Neural crest cell (in vitro differentiated cells): ENCODE results near the gene SHISAL1. TPM values are rescaled to one million over a fixed set of nuclear protein-coding genes. Genes with fewer than 3 reads are reported as not detected.

Experiments
- DNase-seq: peaks from one replicate; pipeline ENCODE4 v3.0.0; 2021; ENCODE audit warnings: low read depth, mixed read lengths, low spot score
- H3K27ac Mint-ChIP-seq: one replicate; pipeline ENCODE4 v1.8.0; 2021; ENCODE audit warnings: mild to moderate bottlenecking, mixed read lengths; ENCODE audit not compliant: unreplicated experiment
- H3K27me3 Mint-ChIP-seq: 2 replicates; pipeline ENCODE4 v1.8.0; 2021; ENCODE audit warnings: low read depth, mild to moderate bottlenecking, mixed read lengths
- H3K36me3 Mint-ChIP-seq: 2 replicates; pipeline ENCODE4 v1.8.0; 2021; ENCODE audit warnings: low read depth, mild to moderate bottlenecking, mixed read lengths
- H3K4me1 Mint-ChIP-seq: 2 replicates; pipeline ENCODE4 v1.8.0; 2021; ENCODE audit warnings: mixed read lengths
- H3K4me3 Mint-ChIP-seq: one replicate; pipeline ENCODE4 v1.8.0; 2021; ENCODE audit warnings: mild to moderate bottlenecking, mixed read lengths
- H3K9me3 Mint-ChIP-seq: 2 replicates; pipeline ENCODE4 v1.8.0; 2021; ENCODE audit warnings: mixed read lengths
- CTCF ChIP-seq: fragments of 200-600 bp; sonication (generic); conservative IDR thresholded peaks from 2 replicates; pipeline ENCODE4 v1.5.0; 2021; ENCODE audit warnings: antibody characterized with exemption, mild to moderate bottlenecking
- long read RNA-seq: library from polyadenylated mRNA; unstranded; transcript quantifications from one replicate; pipeline ENCODE4 v2.0.0, GENCODE V29; 2020
- total RNA-seq: library from RNA; stranded (reverse); gene quantifications from 2 replicates; pipeline ENCODE4 v1.2.1, GENCODE V29; 2021

Gene SHISAL1
- 4.2 and 4.3 TPM in 2 replicates for total RNA-seq
- long read RNA-seq, partial matches to known transcripts, result 0 of 1 reads
- long read RNA-seq, other reads (novel, unspliced or antisense), result 1 of 1 reads

GRCh38 chr22:44312766-44313165 is at the start of gene SHISAL1:
TSS of gene SHISAL1 (minus strand) at chr22:44312951. CDS start at chr22:44300945, 12,006 bp downstream.
- no peak for DNase-seq
- H3K27ac Mint-ChIP-seq, result no peak within 1 kb of the TSS
- TF ChIP-seq CTCF, result no peak
- no peak within 1 kb of the TSS for H3K4me3 Mint-ChIP-seq
- H3K4me1 Mint-ChIP-seq, result no peaks in the 10 kb centered on the region
- no peaks in the 10 kb centered on the region for H3K27me3 Mint-ChIP-seq
- H3K36me3 Mint-ChIP-seq, result no peaks in the 10 kb centered on the region
- no peaks in the 10 kb centered on the region for H3K9me3 Mint-ChIP-seq

GRCh38 chr22:44361391-44362126 is 48.8 kb upstream of the SHISAL1 start:
- no peaks in the 10 kb centered on the region for H3K27me3 Mint-ChIP-seq
- peaks cover 15% of the 10 kb centered on the region for H3K4me1 Mint-ChIP-seq
- no peak overlapping the region for H3K27ac Mint-ChIP-seq
- H3K36me3 Mint-ChIP-seq, result no peaks in the 10 kb centered on the region
- TF ChIP-seq CTCF, result no peak
- no peaks in the 10 kb centered on the region for H3K9me3 Mint-ChIP-seq
- DNase-seq, result no peak
- H3K4me3 Mint-ChIP-seq, result no peak overlapping the region

- H3K9me3 Mint-ChIP-seq, result no peaks in the 10 kb centered on the region
- peaks cover 7% of the 10 kb centered on the region for H3K4me1 Mint-ChIP-seq
- no peaks in the 10 kb centered on the region for H3K27me3 Mint-ChIP-seq
- H3K36me3 Mint-ChIP-seq, result no peaks in the 10 kb centered on the region
- peak overlapping the region; percentile 83 for H3K27ac Mint-ChIP-seq
- DNase-seq, result no peak
- TF ChIP-seq CTCF, result no peak
- H3K4me3 Mint-ChIP-seq, result no peak overlapping the region
Observed at GRCh38 chr22:44360668-44361381, 48.1 kb upstream of the SHISAL1 start.

- Mint-ChIP-seq H3K27ac (peak overlapping the region; percentile 83), H3K4me1 (peaks cover 5% of the 10 kb centered on the region)
Observed at GRCh38 chr22:44360306-44360667, 47.5 kb upstream of the SHISAL1 start.

More at GRCh38 chr22:44360306-44360667, 47.5 kb upstream of the SHISAL1 start:
- Mint-ChIP-seq H3K27me3 (no peaks in the 10 kb centered on the region), H3K4me3 (no peak overlapping the region), H3K36me3 (no peaks in the 10 kb centered on the region), H3K9me3 (no peaks in the 10 kb centered on the region)
- no peak for TF ChIP-seq CTCF
- no peak for DNase-seq
